K562 (cell line): ENCODE data around the gene MBNL1. TPM values are rescaled to one million over a fixed set of nuclear protein-coding genes. Genes with fewer than 3 reads are reported as not detected.

ENCODE experiments used
- ATAC-seq: fragments of 200-7000 bp; cut with Tn5 transposase; 3 replicates; pipeline ENCODE4 v1.9.1; 2020; ENCODE audit warnings: moderate library complexity
- BruUV-seq: library from RNA; stranded (reverse); fragments of 400-500 nt; replicated peaks from 2 replicates; lab custom pipeline; 2021; lab: Mats Ljungman, UMichigan
- CTCF ChIA-PET: fragments of 300-600 bp; formaldehyde crosslinking; extraction: SDS; loops from one replicate; lab custom pipeline; 2021; ENCODE audit warnings: low intra/inter-chr PET ratio; lab: Yijun Ruan, JAX
- POLR2A ChIA-PET: fragments of 300-600, 350-650 bp; sonication (Branson Sonifier 250); formaldehyde crosslinking; extraction: SDS; loops from one replicate; lab custom pipeline; 2021; ENCODE audit warnings: antibody characterized with exemption, inconsistent platforms; lab: Yijun Ruan, JAX
- DNase-seq, 4 experiments: peaks; one replicate each; pipeline versions ENCODE4 v3.0.0 to v3.0.0-alpha.2; 2011 to 2018; ENCODE audit warnings: low spot score in 3 of 4, mixed read lengths in 3 of 4; ENCODE audit errors: extremely low read depth in 1 of 4
- FAIRE-seq: peaks from 2 replicates; lab custom pipeline; 2011; peaks lifted over from hg19 to GRCh38; lab: Jason Lieb, UNC
- H2AFZ ChIP-seq: 2 replicates; pipeline ENCODE4 v1.6.0; 2011; ENCODE audit warnings: low read depth, low read length, control low read depth, inconsistent platforms
- H3K27ac ChIP-seq: fragments of 200-600 bp; 3 replicates; pipeline ENCODE4 v1.8.0; 2011; ENCODE audit warnings: low read depth, mild to moderate bottlenecking, control low read depth, inconsistent platforms, low read length, moderate library complexity, mixed read lengths; ENCODE audit errors: extremely low read depth
- H3K27me3 ChIP-seq, 2 experiments: fragments of 300-600 bp in 1 of 2; 2 replicates in 1 of 2; 3 replicates in 1 of 2; pipeline versions ENCODE4 v1.6.0 to v1.8.0; 2011; ENCODE audit warnings: inconsistent platforms in 2 of 2, low read length in 2 of 2, mild to moderate bottlenecking in 1 of 2, mixed read lengths in 1 of 2, moderate library complexity in 1 of 2; ENCODE audit not compliant: control insufficient read depth in 2 of 2, insufficient read depth in 2 of 2
- H3K36me3 ChIP-seq: fragments of 300-600 bp; 3 replicates; pipeline ENCODE4 v1.8.0; 2011; ENCODE audit warnings: mild to moderate bottlenecking, low read length, inconsistent platforms; ENCODE audit not compliant: control insufficient read depth, insufficient read depth
- H3K4me1 ChIP-seq, 2 experiments: fragments of 200-600 bp in 1 of 2; replicated peaks in 1 of 2; 2 replicates in 1 of 2; 3 replicates in 1 of 2; pipeline versions ENCODE4 v1.5.1 to v1.8.0; 2011; ENCODE audit warnings: inconsistent platforms in 2 of 2, low read length in 2 of 2, mild to moderate bottlenecking in 1 of 2, mixed read lengths in 1 of 2, moderate library complexity in 1 of 2; ENCODE audit not compliant: control insufficient read depth in 2 of 2, insufficient read depth in 2 of 2
- H3K4me2 ChIP-seq: 2 replicates; pipeline ENCODE4 v1.6.1; 2011; ENCODE audit warnings: low read length, control low read depth, inconsistent platforms, mixed read lengths; ENCODE audit not compliant: insufficient read depth
- H3K4me3 ChIP-seq: fragments of 200-600 bp; sonication (generic), shearing (Covaris generic); 2 replicates; pipeline ENCODE4 v1.5.1; 2016; ENCODE audit warnings: control low read depth, inconsistent platforms
- H3K79me2 ChIP-seq: fragments of 200-600 bp; 3 replicates; pipeline ENCODE4 v1.8.0; 2011; ENCODE audit warnings: low read length, inconsistent platforms; ENCODE audit not compliant: control insufficient read depth, insufficient read depth
- H3K9ac ChIP-seq, 2 experiments: 2 replicates each; pipeline versions ENCODE4 v1.6.0 to v1.6.1; 2011; ENCODE audit warnings: low read depth in 2 of 2, low read length in 2 of 2, control low read depth in 1 of 2, inconsistent platforms in 1 of 2, mild to moderate bottlenecking in 1 of 2, mixed read lengths in 1 of 2; ENCODE audit not compliant: insufficient read depth in 1 of 2
- H3K9me1 ChIP-seq: one replicate; pipeline ENCODE4 v1.6.0; 2011; ENCODE audit warnings: inconsistent platforms, mild to moderate bottlenecking, low read length, moderate library complexity; ENCODE audit not compliant: control insufficient read depth, insufficient read depth
- H3K9me3 ChIP-seq: replicated peaks from 2 replicates; pipeline ENCODE4 v1.5.1; 2011; ENCODE audit warnings: low read depth, low read length, inconsistent platforms; ENCODE audit not compliant: control insufficient read depth, insufficient read depth
- H4K20me1 ChIP-seq: replicated peaks from 2 replicates; pipeline ENCODE4 v1.6.1; 2011; ENCODE audit warnings: low read length, inconsistent platforms, mixed read lengths; ENCODE audit not compliant: control insufficient read depth, insufficient read depth
- CAMTA2 ChIP-seq: fragments of 250-450 bp; sonication (Bioruptor Pico); conservative IDR thresholded peaks from 2 replicates; pipeline ENCODE4 v1.5.1; 2022
- L3MBTL2 ChIP-seq: fragments of 450-650 bp; IDR thresholded peaks from 2 replicates; pipeline ENCODE4 v1.6.1; 2016; ENCODE audit warnings: mild to moderate bottlenecking, moderate library complexity
- PURB ChIP-seq: sonication (generic); formaldehyde crosslinking; IDR thresholded peaks from 2 replicates; pipeline ENCODE4 v1.9.0; 2021; ENCODE audit warnings: low read depth, mild to moderate bottlenecking, missing genetic modification reagents
- TOE1 ChIP-seq, 2 experiments: fragments of 450-650 bp in 1 of 2; sonication (generic) in 1 of 2; formaldehyde crosslinking in 1 of 2; IDR thresholded peaks; 2 replicates each; pipeline versions ENCODE4 v1.7.1 to v1.8.0; 2016 to 2022; ENCODE audit warnings: borderline replicate concordance in 2 of 2, mild to moderate bottlenecking in 2 of 2, antibody characterized with exemption in 1 of 2, inconsistent platforms in 1 of 2, low read depth in 1 of 2, missing genetic modification reagents in 1 of 2, moderate library complexity in 1 of 2
- ZNF24 ChIP-seq: fragments of 450-650 bp; IDR thresholded peaks from 2 replicates; pipeline ENCODE4 v1.6.1; 2016
- ZNF586 ChIP-seq: fragments of 450-650 bp; formaldehyde crosslinking; conservative IDR thresholded peaks from 2 replicates; pipeline ENCODE4 v1.4.0; 2020; ENCODE audit warnings: mild to moderate bottlenecking, moderate library complexity
- WGBS: fragments of 100-300 bp; shearing (Covaris generic); methylation state at CpG from one replicate; pipeline ENCODE4 v1.1.6; 2016; ENCODE audit warnings: low coverage, mixed read lengths; ENCODE audit not compliant: insufficient coverage; ENCODE audit errors: missing lambda C conversion rate; 5-methylcytosine and 5-hydroxymethylcytosine counted together
- in situ Hi-C: fragments of 300-500 bp; cut with MboI; formaldehyde crosslinking; loops from 4 replicates; pipeline ENCODE4 v1.15.0; 2018; ENCODE audit warnings: inconsistent platforms, mixed read lengths
- intact Hi-C: fragments of 100-400 bp; cut with micrococcal nuclease; formaldehyde crosslinking; loops from 2 replicates; pipeline ENCODE4 v1.14.2; 2022
- polyA plus RNA-seq, 8 experiments: library from polyadenylated mRNA; depleted of rRNA in 4 of 8; stranded (reverse) in 5 of 8; unstranded in 3 of 8; fragments of >200 nt; fragmentation: Nextera tagmentation in 2 of 8; fragmentation: Illumina TruSeq in 1 of 8; extraction: Ambion mirVana in 2 of 8; extraction: Trizol in 1 of 8; gene quantifications; 2 replicates each; pipeline versions ENCODE4 v1.2.1 to v1.2.3, GENCODE V29; 2011 to 2014; ENCODE audit warnings: inconsistent platforms in 1 of 8, missing spikeins in 1 of 8
- total RNA-seq, 7 experiments: library from RNA; depleted of rRNA in 6 of 7; stranded (reverse); fragments of >200 nt in 6 of 7; fragmentation: Illumina TruSeq in 2 of 7; extraction: Trizol in 2 of 7; gene quantifications; 2 replicates each; pipeline versions ENCODE4 v1.2.1 to v1.2.3, GENCODE V29; 2011 to 2021; ENCODE audit warnings: low replicate concordance in 1 of 7
- TF ChIP-seq, protein P1 (sequence below): sonication (generic); formaldehyde crosslinking; IDR thresholded peaks from 2 replicates; pipeline ENCODE4 v1.8.1; 2023; ENCODE audit warnings: mild to moderate bottlenecking, missing genetic modification reagents, moderate library complexity
- TF ChIP-seq, protein P2 (sequence below): sonication (generic); formaldehyde crosslinking; IDR thresholded peaks from 2 replicates; pipeline ENCODE4 v1.8.1; 2023; ENCODE audit warnings: mild to moderate bottlenecking, missing genetic modification reagents

MBNL1 gene
- total and polyA plus RNA-seq, 9 of the 15 experiments (the other 6 are each of a cell fraction or from before 2014, with no cell fraction given) = 70.3 to 243 (median 220) TPM

DNA sequence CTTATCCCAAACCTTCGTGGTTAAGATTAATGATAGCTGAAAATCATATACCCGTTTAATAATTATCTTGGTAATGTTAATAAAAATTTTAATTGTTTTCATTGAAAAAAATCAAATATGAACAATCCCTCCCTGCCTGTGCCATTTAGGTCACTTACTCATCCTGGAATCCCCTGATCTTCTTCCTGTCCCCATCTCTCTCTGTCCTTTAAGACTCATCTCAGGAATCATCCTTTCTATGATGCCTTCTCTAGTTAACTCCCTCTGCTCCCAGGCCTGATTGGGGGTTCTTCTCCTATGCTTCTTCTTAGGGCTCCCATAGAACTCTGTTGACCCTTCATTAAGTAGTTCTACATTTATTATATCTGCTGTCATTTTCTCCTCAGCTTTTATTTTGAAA lies 91.6 kb downstream of the MBNL1 start:
- in situ Hi-C loops (no loop called here), intact Hi-C loops (no loop called here)
- no peak overlapping the region for H2AFZ ChIP-seq
- DNase-seq = no peak
- H3K4me1 ChIP-seq = no peaks in the 10 kb centered on the region
- CTCF ChIA-PET = no interaction called here
- BruUV-seq = no TSS peak
- TF ChIP-seq, protein P1, sequence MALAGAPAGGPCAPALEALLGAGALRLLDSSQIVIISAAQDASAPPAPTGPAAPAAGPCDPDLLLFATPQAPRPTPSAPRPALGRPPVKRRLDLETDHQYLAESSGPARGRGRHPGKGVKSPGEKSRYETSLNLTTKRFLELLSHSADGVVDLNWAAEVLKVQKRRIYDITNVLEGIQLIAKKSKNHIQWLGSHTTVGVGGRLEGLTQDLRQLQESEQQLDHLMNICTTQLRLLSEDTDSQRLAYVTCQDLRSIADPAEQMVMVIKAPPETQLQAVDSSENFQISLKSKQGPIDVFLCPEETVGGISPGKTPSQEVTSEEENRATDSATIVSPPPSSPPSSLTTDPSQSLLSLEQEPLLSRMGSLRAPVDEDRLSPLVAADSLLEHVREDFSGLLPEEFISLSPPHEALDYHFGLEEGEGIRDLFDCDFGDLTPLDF (CRISPR knock-in tag) = no peak
- TF ChIP-seq, protein P2, sequence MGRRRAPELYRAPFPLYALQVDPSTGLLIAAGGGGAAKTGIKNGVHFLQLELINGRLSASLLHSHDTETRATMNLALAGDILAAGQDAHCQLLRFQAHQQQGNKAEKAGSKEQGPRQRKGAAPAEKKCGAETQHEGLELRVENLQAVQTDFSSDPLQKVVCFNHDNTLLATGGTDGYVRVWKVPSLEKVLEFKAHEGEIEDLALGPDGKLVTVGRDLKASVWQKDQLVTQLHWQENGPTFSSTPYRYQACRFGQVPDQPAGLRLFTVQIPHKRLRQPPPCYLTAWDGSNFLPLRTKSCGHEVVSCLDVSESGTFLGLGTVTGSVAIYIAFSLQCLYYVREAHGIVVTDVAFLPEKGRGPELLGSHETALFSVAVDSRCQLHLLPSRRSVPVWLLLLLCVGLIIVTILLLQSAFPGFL (CRISPR knock-in tag) = no peak
- TF ChIP-seq PURB (CRISPR knock-in tag) = no peak
- no peak for TF ChIP-seq TOE1 (IDR thresholded peaks at IDR 0.05; ENCODE audit: borderline replicate concordance)
- TF ChIP-seq TOE1 (CRISPR knock-in tag; IDR thresholded peaks at IDR 0.05; ENCODE audit: borderline replicate concordance, low read depth) = no peak
- TF ChIP-seq ZNF24 = no peak
- no peak for TF ChIP-seq CAMTA2 (CRISPR knock-in tag)
- TF ChIP-seq ZNF586 (CRISPR knock-in tag) = no peak
- TF ChIP-seq L3MBTL2 = no peak
- ATAC-seq = no peak
- POLR2A ChIA-PET = interaction anchor here (1.0 kb wide), 1 partner anchor 14 kb away, joined by 3 read pairs; no protein-coding TSS in a partner anchor
- H3K9me1 ChIP-seq = no peaks in the 10 kb centered on the region
- no peak overlapping the region for H3K9ac ChIP-seq
- H3K27ac ChIP-seq = no peak overlapping the region
- WGBS = 64% methylated on average over 2 of the region's 2 CpGs
- no peak overlapping the region for H3K4me2 ChIP-seq
- H3K79me2 ChIP-seq = peaks cover 100% of the 10 kb centered on the region
- peaks cover 24% of the 10 kb centered on the region for H4K20me1 ChIP-seq
- H3K36me3 ChIP-seq = peaks cover 61% of the 10 kb centered on the region
- H3K27me3 ChIP-seq = no peaks in the 10 kb centered on the region
- no peak overlapping the region for H3K4me3 ChIP-seq
- no peaks in the 10 kb centered on the region for H3K9me3 ChIP-seq
- no peak for FAIRE-seq
